ENCODE results near the gene CD58. TPM values are rescaled to one million over a fixed set of nuclear protein-coding genes. Genes with fewer than 3 reads are reported as not detected.

Gene CD58
- total and polyA plus RNA-seq, 4 donors: 5.1 to 30.2 (median 10.8) TPM

DNA sequence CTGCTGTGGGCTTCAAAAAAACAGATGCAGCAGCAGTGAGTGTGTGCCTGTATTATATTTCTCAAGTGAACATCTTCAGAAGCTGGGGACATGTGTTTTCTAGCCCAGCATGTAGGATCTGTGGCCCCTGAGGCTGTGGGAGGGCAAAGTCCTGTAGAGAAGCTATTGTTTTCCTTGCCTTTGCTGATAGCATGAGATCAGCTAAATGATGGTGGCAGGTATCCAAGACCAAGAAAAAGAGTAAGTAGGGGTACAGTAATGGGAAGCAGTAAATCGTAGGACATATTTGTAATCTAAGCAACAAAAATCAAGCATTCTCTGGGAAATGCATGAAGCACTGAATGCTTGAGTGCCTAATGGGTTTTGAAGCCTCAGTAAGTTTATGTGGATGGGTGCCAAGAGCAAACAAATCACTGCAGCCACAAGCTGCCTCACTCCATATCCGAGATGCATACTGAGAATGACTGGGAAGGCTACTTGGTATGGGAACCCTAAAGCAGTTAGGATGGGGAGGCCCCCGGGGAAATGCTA lies 98.3 kb downstream of the CD58 start:
- Histone ChIP-seq H3K27ac (ENCODE audit: low read depth in 1 of 2, low read length in 2 of 2) (no peak overlapping the region), H3K36me3 (ENCODE audit: control insufficient read depth in 4 of 4, insufficient read depth in 3 of 4, low read depth in 1 of 4, low read length in 3 of 4) (no peaks in the 10 kb centered on the region), H3K4me1 (ENCODE audit: control insufficient read depth in 4 of 4, insufficient read depth in 4 of 4, low read length in 3 of 4) (peaks cover 0 to 7% (median under 1%) of the 10 kb centered on the region in 4 donors), H3K9me3 (ENCODE audit: control insufficient read depth in 4 of 4, low read length in 3 of 4) (no peaks in the 10 kb centered on the region), H3K4me3 (ENCODE audit: low read depth in 1 of 3, low read length in 3 of 3) (no peak overlapping the region), H3K9ac (ENCODE audit: low read depth in 1 of 2, low read length in 2 of 2) (no peak overlapping the region), H3K27me3 (ENCODE audit: control insufficient read depth in 4 of 4, insufficient read depth in 4 of 4, low read length in 3 of 4) (no peaks in the 10 kb centered on the region)
- TF ChIP-seq HNF4G (IDR thresholded peaks at IDR 0.05) (peak; percentile 11), FOXA1 (IDR thresholded peaks at IDR 0.05) (no peak), HNF4A (conservative IDR thresholded peaks at IDR 0.05) (peak; percentile 25 to 58), JUND (IDR thresholded peaks at IDR 0.05) (no peak), CTCF (IDR thresholded peaks at IDR 0.05; ENCODE audit: low read depth, low read length, missing input control) (no peak), REST (IDR thresholded peaks at IDR 0.05) (no peak), NR2F2 (IDR thresholded peaks at IDR 0.05) (no peak), TAF1 (conservative IDR thresholded peaks at IDR 0.05) (no peak), EGR1 (IDR thresholded peaks at IDR 0.05; ENCODE audit: low read depth in 2 of 2) (no peak), SP1 (IDR thresholded peaks at IDR 0.05) (no peak), YY1 (IDR thresholded peaks at IDR 0.05) (no peak), RAD21 (IDR thresholded peaks at IDR 0.05) (no peak)
- 57% methylated on average over 3 of the region's 3 CpGs for WGBS
- DNase-seq (ENCODE audit: low spot score): no peak

DNA sequence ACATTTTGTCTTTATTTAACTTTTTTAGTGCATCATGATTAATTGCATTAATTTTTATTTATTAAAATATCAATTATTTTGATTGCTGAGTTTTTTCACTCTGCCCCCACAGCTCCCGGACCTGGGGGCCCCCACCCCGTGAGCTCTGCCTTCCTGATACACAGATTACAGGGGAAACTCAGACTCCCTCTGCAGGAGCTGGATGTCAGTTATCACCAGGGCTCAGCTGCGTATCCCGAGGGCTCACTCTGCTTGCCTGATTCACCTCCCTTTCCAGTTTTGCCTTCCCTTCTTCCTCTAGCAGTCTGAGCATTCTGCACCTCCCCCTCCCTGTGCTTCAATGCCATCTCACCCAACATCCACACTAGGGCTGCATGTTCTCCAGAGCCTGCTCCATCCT lies 99.6 kb downstream of the CD58 start:
- 82% methylated on average over 4 of the region's 4 CpGs for WGBS
- no peak overlapping the region for H3K9ac ChIP-seq (ENCODE audit: low read depth in 1 of 2, low read length in 2 of 2)

More for the DNA sequence above, 99.6 kb downstream of the CD58 start:
- H3K36me3 ChIP-seq (ENCODE audit: control insufficient read depth in 4 of 4, insufficient read depth in 3 of 4, low read depth in 1 of 4, low read length in 3 of 4): no peaks in the 10 kb centered on the region
- H3K27me3 ChIP-seq (ENCODE audit: control insufficient read depth in 4 of 4, insufficient read depth in 4 of 4, low read length in 3 of 4): no peaks in the 10 kb centered on the region
- no peak overlapping the region for H3K27ac ChIP-seq (ENCODE audit: low read depth in 1 of 2, low read length in 2 of 2)
- no peak overlapping the region for H3K4me3 ChIP-seq (ENCODE audit: low read depth in 1 of 3, low read length in 3 of 3)
- peaks cover 0 to 7% (median under 1%) of the 10 kb centered on the region in 4 donors for H3K4me1 ChIP-seq (ENCODE audit: control insufficient read depth in 4 of 4, insufficient read depth in 4 of 4, low read length in 3 of 4)
- no peak for DNase-seq (ENCODE audit: low spot score)
- H3K9me3 ChIP-seq (ENCODE audit: control insufficient read depth in 4 of 4, low read length in 3 of 4): no peaks in the 10 kb centered on the region
- TF ChIP-seq YY1 (IDR thresholded peaks at IDR 0.05) (no peak), REST (IDR thresholded peaks at IDR 0.05) (no peak), CTCF (IDR thresholded peaks at IDR 0.05; ENCODE audit: low read depth, low read length, missing input control) (no peak), HNF4G (IDR thresholded peaks at IDR 0.05) (no peak), EGR1 (IDR thresholded peaks at IDR 0.05; ENCODE audit: low read depth in 2 of 2) (no peak), GABPA (IDR thresholded peaks at IDR 0.05 in 1 of 2, conservative IDR thresholded peaks at IDR 0.05 in 1 of 2) (no peak), FOXA2 (IDR thresholded peaks at IDR 0.05) (no peak), HNF4A (conservative IDR thresholded peaks at IDR 0.05) (no peak), TAF1 (conservative IDR thresholded peaks at IDR 0.05) (no peak), NR2F2 (IDR thresholded peaks at IDR 0.05) (no peak), FOXA1 (IDR thresholded peaks at IDR 0.05) (no peak), RAD21 (IDR thresholded peaks at IDR 0.05) (no peak)
- TF ChIP-seq, protein P1, sequence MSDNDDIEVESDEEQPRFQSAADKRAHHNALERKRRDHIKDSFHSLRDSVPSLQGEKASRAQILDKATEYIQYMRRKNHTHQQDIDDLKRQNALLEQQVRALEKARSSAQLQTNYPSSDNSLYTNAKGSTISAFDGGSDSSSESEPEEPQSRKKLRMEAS (IDR thresholded peaks at IDR 0.05): no peak
- TF ChIP-seq, protein P2, sequence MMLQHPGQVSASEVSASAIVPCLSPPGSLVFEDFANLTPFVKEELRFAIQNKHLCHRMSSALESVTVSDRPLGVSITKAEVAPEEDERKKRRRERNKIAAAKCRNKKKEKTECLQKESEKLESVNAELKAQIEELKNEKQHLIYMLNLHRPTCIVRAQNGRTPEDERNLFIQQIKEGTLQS (IDR thresholded peaks at IDR 0.05): no peak
- TF ChIP-seq, protein P3, sequence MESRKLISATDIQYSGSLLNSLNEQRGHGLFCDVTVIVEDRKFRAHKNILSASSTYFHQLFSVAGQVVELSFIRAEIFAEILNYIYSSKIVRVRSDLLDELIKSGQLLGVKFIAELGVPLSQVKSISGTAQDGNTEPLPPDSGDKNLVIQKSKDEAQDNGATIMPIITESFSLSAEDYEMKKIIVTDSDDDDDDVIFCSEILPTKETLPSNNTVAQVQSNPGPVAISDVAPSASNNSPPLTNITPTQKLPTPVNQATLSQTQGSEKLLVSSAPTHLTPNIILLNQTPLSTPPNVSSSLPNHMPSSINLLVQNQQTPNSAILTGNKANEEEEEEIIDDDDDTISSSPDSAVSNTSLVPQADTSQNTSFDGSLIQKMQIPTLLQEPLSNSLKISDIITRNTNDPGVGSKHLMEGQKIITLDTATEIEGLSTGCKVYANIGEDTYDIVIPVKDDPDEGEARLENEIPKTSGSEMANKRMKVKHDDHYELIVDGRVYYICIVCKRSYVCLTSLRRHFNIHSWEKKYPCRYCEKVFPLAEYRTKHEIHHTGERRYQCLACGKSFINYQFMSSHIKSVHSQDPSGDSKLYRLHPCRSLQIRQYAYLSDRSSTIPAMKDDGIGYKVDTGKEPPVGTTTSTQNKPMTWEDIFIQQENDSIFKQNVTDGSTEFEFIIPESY (IDR thresholded peaks at IDR 0.05): no peak
